ENCODE results near the gene VDAC1. TPM values are rescaled to one million over a fixed set of nuclear protein-coding genes. Genes with fewer than 3 reads are reported as not detected.
"Not testable (repeated sequence)": the region's sequence is repeated elsewhere in the genome, so short reads cannot be mapped to it uniquely, and the experiment has no call there.

The VDAC1 gene
- polyA plus RNA-seq, 10 donors: 194 to 257 (median 229) TPM

DNA sequence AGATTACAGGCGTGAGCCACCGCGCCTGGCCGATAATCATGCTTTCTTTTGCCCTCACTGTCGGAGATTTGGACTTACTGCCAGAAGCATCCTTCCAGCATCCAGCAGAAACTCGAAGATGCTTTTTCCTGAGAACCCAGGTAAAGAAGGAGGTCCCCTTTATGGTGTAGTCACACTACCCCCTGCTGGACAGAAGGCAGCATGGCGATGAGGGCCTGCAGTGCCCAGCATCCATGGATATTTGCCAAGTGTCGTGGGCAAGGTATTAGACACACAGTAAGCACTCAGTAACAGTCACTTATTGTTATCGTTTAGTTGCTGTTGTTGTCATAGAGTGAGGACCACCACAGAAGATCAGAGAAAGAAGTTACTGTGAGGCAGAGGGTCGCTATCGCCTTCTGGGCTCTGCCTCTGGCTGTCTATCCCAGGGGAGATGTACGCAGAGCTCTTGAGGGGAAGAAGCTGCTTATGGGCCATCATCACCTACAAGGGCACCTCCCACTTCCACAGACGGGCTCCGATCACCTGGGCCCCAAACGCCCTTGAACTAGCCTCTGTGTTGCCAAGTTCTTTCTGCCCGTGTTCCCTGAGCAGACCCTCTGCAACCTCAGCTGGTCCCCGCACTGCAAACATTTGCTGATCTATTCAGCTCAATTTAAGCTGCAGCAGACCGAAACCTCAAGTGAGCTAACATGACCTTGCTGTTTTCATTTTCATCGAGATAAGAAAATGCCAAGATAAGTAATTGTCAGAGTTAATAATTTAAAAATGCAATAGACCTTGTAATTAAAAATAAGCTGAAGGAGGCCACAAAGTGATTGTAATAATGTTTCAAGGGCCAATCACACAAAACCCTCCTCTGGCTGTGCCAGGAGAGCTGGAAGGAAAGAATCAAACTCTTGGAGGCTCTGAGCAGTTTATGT, 60.3 kb downstream of the VDAC1 start:
- DNase-seq: peak in 1 of 3 donors; percentile 34

DNA sequence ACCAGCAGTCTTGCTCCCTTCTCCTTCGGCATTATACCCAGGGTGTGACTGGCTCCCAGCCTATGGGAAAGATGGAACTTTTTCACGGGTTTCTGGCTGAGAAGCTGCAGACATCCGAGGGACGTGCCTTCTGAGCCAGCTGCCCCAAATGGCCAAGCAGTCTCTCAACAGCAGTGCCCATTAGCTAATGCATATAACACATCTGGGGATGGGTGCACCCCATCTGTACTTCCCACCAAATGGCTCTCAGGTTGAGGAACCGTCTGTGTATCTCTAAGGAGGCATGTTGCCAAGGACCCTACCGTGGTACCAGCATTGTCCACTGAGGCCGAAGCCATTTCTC, 61.3 kb downstream of the VDAC1 start:
- no peak for DNase-seq

DNA sequence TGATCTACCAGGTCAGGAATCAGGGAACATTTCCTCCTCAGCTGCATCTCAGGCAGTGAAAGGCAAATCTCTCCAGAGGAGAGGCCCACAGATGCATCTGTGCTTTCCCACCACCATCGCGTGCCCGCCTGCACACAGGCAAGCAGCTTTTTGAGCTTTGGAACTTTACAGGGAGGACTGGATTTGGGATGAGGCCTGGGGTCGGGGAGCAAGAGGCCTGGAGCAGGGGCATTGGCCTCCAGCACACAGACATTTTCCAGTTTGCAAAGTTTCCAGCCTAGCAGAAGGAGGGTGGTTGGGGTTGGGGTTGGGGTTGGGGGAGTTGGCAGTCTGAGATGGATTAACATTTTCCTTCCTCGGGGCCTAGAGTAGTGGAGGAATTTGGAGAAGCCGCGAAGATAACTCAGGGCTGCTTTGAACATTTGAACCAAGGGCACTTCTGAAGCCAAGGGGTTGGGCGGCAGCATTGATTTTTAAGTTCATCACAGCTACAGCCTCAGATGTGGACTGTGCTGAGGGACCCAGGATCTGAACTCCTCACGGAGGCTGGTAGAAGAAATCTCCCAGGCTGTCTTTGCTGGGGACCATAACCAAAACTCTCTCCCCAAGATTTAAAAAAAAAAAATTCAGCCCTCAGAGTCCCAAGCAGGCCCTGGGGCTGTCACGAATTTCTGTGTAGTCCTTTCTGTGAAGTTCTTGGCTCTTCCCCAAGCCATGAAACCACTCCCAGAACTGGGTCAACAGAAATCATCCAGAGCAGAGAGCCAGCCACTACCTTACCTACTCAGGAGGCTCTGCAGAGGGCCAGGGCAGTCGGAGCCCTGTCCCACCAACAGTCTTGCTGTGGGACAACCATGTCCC, 61.9 kb downstream of the VDAC1 start:
- DNase-seq: no peak

DNA sequence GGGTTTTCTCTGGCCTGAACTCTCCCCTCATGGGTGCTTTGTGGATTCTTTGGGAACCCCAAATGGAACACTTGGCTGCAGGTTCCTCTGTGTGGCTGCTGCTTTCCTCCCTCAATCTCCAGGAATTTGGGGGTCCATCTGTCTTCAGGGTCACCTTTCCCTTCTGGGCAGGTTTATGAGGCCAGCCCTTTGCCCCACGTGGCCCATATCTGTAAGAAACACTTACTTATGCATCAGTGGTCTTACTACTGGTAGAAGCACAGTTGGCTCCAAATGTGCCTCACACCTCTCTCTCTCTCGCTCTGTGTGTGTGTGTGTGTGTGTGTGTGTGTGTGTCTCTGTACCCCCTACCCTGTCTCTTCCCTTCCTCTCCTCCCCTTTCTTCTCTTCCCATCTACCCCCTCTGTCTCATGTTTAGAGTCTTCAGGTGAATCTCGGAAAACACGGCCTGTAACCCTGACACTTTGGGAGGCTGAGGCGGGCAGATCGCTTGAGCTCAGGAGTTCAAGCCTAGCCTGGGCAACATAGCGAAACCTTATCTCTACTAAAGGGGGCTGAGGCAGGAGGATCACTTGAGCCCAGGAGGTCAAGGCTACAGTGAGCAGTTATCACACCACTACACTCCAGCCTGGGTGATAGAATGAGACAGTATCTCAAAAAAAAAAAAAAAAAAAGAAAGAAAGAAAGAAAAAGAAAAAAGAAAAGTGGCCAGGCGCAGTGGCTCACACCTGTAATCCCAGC, 63.1 kb downstream of the VDAC1 start:
- no peak for DNase-seq

DNA sequence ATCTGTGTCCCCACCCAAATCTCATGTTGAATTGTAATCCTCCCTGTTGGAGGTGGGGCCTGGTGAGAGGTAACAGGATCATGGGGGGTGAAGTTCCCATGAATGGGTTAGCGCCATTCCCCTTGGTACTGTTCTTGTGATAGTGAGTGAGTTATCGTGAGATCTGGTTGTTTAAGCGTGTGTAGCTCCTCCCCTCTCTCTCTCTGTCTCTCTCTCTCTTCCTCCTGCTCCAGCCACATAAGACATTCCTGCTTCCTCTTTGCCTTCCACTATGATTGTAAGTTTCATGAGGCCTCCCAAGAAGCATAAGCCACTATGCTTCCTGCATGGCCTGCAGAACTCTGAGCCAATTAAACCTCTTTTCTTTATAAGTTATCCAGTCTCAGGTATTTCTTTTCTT, 65.1 kb downstream of the VDAC1 start:
- DNase-seq: no peak

DNA sequence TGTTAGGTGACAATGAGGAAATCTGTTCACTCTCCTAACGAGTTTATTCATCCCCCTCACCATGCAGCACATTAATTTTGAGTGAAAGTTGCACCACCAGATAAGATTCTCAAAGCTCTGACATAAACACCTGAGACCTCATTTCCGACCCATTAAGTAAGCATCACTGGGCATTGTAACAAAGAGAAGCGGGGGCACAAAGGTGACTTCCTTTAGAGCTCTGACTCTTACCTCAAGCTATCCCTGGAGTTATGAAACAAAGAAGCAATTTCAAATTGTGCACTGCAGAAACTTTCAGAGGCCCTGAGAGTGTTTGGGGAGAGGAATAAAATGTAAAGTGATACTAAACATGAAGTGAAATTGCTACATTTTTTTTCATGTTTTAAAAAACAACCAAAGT, 65.8 kb downstream of the VDAC1 start:
- no peak for DNase-seq

DNA sequence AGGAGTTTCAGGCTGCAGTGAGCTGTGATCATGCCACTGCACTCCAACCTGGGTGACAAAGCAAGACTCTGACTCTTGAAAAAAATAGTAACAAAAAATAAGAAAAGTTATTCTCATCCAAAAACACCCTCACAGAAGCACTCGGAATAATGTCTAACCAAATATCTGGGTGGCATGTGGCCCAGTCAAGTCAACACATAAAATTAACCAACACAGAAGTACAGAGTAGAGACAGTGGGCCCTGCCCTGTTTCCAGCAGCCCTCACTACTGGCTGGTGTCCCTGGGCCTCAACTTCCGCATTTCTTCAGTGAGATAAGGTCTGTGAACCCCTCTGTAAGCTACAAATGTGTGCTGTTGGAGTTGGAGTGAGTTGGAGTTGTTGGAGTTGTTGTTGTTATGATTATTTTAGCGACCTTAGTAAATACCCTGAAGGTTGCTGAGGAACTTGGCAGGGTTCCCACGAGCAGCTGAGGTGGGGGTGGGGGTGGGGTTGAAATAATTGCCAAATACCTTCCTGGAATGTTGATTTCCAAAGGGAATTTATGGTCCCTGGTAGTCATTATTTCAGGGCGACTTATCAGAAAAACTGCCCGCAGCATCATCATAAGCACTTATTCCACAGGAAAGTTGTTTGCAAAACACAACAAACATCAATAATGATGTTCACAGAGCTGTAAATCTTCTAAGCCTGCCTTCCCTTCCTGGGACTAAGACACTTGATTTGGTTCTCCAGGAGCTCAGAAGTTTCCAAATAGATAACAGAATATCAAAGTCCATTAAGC, 66.5 kb downstream of the VDAC1 start:
- DNase-seq: no peak

DNA sequence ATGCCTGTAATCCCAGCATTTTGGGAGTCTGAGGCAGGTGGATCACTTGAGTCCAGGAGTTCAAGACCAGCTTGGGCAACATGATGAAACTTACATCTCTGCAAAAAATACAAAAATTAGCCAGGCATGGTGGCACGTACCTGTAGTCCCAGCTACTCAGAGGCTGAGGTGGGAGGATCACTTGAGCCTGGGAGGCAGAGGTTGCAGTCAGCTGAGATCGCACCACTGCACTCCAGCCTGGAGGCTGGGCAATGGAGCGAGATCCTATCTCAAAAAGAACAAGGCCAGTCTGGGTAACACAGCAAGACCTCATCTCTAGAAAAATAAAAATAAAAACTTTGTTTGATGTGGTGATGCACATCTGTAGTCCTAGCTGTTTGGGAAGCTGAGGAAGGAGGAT, 67.1 kb downstream of the VDAC1 start:
- not testable (repeated sequence) for DNase-seq

DNA sequence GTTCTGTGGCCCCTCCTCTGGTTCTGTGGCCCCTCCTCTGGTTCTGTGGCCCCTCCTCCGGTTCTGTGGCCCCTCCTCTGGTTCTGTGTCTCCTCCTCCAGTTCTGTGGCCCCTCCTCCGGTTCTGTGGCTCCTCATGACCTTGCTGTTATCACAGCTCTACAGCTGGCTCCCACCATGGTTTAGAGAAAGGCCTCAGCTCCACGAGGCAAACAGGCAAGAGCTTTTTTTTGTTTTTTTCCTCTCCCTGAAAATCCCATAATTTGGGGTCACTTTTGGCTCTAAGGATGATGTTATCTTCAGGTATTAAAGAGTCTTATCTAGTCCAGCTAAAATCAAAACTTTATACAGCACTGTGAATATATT, 68.1 kb downstream of the VDAC1 start:
- DNase-seq: no peak

DNA sequence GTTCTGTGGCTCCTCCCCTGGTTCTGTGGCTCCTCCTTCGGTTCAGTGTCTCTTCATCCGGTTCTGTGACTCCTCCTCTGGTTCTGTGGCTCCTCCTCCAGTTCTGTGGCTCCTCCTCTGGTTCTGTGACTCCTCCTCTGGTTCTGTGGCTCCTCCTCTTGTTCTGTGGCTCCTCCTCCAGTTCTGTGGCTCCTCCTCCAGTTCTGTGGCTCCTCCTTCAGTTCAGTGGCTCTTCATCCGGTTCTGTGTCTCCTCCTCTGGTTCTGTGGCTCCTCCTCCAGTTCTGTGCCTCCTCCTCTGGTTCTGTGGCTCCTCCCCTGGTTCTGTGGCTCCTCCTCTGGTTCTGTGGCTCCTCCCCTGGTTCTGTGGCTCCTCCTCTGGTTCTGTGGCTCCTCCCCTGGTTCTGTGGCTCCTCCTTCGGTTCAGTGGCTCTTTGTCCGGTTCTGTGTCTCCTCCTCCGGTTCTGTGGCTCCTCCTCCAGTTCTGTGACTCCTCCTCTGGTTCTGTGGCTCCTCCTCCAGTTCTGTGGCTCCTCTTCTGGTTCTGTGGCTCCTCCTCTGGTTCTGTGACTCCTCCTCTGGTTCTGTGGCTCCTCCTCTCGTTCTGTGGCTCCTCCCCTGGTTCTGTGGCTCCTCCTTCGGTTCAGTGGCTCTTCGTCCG, 68.7 kb downstream of the VDAC1 start:
- DNase-seq: not testable (repeated sequence)

DNA sequence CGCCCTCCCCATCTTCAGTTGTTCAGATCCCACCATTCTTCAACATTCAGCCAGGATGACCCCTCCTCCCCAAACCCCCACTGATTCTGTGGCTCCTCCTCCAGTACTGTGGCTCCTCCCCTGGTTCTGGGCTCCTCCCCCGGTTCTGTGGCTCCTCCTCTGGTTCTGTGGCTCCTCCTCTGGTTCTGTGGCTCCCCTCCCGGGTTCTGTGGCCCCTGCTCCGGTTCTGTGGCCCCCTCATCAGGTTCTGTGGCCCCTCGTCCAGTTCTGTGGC, 69.2 kb downstream of the VDAC1 start:
- no peak for DNase-seq

DNA sequence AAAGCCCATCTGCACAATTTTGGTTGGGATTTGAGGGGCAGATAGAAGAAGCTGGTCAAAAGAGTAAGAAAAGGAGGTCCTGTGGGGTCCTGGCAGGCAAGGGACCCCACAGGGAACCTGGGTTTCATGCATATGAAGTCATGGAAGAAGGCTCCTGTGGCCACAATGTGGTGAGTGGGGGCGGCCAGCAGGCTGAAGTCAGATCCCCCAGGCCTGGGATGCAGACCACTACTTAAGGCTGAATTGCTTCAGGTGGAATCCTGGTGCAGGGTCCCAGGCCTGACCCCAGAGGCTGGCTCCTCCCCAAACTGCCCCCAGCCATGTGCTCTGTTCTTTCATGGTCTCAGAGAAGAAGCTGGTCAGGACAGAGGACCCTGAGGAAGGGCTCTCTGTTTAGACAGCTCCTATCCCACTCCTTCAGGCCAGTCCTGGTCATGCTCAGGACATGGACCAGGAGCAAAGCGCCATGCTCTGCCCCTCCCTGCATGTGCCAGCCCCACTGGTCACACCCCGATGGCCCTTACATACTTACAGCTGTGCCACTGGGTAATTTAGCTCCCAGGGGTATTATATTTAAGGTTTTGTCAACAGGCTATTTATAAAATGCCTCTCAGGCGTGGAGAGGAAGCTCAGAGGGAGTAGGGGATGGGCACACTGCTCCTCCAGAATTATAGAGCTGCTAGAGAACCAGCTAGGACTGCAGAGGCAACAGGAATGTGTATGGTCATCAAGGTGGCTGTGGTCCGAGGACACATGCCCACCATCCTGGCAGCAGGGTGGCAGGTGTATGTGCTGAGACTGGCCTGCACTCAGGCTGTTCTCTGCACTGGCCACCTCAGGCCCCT, 69.7 kb downstream of the VDAC1 start:
- DNase-seq: no peak

DNA sequence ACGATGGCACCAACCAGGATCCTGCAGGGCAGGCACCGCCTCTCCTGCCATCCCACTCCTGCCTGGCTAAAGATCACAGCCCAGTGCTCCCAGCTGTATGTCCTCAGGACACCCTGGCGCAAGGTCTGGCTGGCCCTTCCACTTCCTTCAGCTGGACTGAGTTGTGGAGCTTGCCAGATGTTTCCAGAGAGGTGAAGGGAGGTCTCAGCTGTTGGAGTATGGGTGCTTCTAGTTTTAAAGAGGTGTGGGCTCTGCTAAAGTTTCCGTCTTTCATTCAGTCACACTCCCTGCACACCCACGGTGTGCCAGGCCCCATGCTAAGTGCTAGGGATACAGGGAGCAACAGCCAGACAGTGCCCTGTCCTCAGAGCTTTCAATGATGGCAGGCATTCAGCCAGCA, 70.5 kb downstream of the VDAC1 start:
- DNase-seq: no peak

DNA sequence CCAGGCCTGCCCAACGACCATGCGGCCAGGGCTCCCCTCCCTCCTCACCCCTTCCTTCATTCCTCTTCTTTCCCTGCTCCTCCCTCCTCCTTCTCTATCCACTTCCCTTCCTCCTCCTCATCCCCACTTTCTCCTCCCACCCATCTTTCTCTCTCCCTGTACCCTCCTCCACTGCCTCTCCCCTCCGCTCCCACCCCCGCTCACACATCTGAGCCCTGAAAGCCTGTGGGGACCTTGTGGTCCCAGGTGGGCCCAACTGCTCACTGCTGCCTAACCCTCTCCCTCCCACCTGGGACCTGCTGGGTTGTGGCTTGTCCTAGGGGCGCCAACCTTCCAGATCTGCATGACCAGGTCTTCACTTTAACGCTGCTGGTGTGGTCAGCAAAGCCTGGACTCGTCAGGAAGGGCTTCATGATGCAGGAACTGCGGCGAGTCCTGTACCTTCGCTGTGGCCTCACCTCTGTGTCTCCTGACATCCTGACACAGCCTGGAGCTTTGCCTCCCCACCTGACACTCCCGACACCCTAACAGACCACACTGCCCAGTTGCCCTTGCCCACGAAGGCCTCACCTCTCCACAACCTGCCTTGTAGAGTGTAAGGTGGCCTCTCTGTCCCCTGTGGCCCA, 71.0 kb downstream of the VDAC1 start:
- no peak for DNase-seq

DNA sequence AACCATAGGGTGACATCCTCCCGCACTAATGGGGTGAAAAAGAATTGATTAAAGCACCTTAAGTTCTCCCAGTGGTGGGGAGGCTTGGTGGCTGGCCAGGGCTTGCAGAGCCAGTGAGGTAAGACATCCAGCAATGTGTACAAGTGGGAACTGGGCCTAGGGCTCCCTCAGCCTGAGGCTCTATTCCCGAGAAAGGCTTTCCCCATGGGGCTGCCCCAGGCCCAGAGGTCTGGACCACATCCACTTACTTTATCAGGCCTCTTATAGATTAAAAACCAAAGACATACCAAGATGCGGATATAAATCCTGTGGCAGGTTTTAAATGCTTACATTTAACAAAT, 71.6 kb downstream of the VDAC1 start:
- DNase-seq: no peak

DNA sequence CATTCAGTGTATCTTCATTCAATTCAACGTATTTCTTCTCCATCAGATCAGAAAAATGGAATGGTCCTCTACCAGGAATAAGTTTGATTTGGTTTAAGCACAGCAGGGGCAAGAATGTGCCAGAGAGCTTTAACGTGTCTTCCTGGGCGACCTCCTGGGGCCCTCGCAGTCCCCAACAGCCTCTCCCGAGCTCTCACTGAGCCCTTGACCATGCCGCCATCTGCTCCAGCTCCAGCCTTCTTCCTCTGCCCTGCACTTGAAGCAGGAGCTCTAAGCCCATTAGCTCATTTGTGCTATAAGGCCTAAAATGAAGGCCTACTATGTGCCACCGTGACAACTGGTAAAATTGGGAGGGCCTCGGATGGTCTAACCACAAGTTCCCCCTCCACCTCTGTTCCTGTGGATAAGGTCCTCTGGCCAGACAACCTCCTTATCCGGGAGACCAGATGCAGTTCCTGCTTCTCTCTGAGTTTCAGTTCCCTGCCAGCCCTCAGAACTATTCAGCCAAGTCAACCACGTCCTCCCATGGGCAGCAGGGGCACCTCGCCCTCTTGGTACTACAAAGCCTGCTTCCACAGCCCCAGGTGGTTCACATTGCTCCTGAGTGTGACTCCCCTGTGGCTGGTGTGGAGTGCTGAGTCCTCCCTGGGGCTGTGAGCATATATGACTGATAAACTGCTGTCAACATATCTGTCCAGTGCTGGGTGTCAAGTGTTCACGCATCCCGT, 72.2 kb downstream of the VDAC1 start:
- DNase-seq: peak in 1 of 3 donors; percentile 41

DNA sequence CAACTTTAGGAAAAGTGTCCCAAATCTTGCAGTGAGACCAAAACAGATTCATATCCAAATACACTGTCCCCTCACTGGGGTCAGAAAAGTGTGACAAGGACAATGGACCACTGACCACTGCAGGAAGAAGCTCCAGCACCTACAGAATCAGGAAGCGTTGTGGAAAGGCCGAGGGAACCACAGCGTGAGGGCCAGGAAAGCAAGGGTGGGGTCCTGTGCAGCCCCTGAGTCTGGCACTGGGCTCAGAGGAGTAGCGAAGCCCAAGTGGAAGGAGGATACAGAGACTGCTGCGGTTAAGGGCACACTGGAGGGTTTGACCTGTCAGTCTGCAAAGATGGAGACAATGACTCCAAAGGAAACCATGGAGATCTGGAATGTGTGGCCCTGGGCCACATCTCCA, 73.2 kb downstream of the VDAC1 start:
- no peak for DNase-seq

DNA sequence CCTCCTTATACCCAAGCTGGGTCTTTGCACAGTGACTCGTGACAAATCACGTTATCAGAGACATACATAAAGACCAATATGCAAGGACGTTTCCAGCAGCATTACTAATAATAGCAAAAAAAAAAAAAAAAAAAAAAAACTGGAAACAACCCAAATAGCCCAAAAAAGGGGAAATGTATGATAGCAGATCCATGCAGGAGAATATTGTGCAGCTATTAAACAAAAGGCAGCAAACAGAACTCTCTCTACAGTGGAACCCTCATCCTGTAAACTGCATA, 74.0 kb downstream of the VDAC1 start:
- DNase-seq: no peak

DNA sequence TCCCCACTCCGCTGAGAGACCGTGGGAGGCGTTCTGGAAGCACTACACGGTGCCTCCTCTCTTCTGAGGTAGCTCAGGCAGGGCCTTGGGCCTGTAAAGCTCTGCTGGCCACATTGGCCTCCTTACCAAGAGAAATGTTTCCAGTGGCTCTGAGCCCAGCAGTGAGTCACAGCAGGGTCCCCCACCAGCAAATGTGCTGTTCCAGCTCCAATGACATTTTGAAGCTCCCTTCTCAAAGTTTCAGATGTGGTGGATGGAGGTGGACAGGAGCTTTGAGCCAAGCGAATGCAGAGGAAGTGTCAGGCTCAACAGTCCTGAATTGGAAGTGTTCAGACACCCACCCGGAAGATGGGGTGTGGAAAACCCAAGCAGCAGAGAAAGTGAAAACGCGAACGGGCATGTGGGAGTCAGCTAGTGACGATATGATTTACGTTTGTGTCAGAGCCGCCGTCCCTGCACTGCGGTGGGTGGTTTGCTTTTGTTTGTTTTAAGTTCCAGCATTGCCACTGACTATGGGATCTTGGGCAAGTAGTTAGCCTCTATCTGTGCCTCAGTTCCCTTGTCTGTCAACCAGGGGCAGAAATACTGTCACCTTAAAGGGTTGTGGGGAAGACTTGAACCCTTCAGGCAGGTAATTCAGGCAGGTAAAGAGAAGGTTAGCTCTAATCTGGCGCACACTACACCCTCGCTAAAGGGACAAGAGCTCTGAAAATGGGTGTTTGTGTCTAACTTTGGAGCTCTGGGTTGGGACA, 74.5 kb downstream of the VDAC1 start:
- DNase-seq: peak in 1 of 3 donors; percentile 27
